Measurements from ENCODE around the gene COQ9. TPM values are rescaled to one million over a fixed set of nuclear protein-coding genes. Genes with fewer than 3 reads are reported as not detected.

The COQ9 gene
- total RNA-seq, 2 donors from 2014 or later: 34.5 to 38.2 TPM

DNA sequence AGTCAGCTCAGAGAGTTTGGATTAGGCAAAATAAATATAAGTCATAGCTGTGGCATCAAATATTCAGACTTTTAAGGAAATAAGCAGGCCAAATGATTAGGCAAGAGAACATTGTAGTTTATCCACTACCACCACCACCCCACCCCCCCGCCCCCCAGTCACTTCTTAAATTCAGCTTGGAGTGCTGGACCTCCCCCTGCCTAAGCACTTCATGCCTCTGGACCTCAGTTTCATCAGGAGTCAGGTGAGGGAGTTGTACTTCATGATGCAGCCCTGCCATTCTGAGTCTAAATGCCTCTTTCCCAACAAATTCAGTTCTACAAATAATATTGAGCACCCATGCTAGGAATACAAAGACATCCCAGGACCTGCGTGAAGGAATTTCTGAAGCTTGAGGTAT lies 17.2 kb downstream of the COQ9 start:
- TF ChIP-seq, protein P1, sequence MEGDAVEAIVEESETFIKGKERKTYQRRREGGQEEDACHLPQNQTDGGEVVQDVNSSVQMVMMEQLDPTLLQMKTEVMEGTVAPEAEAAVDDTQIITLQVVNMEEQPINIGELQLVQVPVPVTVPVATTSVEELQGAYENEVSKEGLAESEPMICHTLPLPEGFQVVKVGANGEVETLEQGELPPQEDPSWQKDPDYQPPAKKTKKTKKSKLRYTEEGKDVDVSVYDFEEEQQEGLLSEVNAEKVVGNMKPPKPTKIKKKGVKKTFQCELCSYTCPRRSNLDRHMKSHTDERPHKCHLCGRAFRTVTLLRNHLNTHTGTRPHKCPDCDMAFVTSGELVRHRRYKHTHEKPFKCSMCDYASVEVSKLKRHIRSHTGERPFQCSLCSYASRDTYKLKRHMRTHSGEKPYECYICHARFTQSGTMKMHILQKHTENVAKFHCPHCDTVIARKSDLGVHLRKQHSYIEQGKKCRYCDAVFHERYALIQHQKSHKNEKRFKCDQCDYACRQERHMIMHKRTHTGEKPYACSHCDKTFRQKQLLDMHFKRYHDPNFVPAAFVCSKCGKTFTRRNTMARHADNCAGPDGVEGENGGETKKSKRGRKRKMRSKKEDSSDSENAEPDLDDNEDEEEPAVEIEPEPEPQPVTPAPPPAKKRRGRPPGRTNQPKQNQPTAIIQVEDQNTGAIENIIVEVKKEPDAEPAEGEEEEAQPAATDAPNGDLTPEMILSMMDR (conservative IDR thresholded peaks at IDR 0.05): no peak
- DNase-seq: no peak
- no peak overlapping the region for H3K9ac ChIP-seq (ENCODE audit: extremely low read depth, low read length, poor library complexity, severe bottlenecking)
- no peak overlapping the region for H3K27ac Mint-ChIP-seq
- peaks cover 61% of the 10 kb centered on the region for H3K36me3 ChIP-seq (ENCODE audit: control insufficient read depth, insufficient read depth, low read length)
- H3K27ac ChIP-seq (ENCODE audit: low read depth, low read length): no peak overlapping the region
- no peaks in the 10 kb centered on the region for H3K4me1 Mint-ChIP-seq
- no peaks in the 10 kb centered on the region for H3K9me3 Mint-ChIP-seq
- H3K4me3 Mint-ChIP-seq: no peak overlapping the region
- no peak overlapping the region for H3K4me3 ChIP-seq (ENCODE audit: low read length)
- WGBS, 2 experiments (ENCODE audit: insufficient coverage in 1 of 2, insufficient read length in 1 of 2): 100% methylated on average over 1 of the region's 2 CpGs; no CpG with 5 or more reads in 1 of the 2 experiments
- no peaks in the 10 kb centered on the region for H3K27me3 ChIP-seq (ENCODE audit: control insufficient read depth, insufficient read depth, low read length, poor library complexity, severe bottlenecking)
- H3K9me3 ChIP-seq (ENCODE audit: control insufficient read depth, low read length): no peaks in the 10 kb centered on the region
- H3K36me3 Mint-ChIP-seq (ENCODE audit: low read depth): peaks cover 72% of the 10 kb centered on the region
- H3K27me3 Mint-ChIP-seq (ENCODE audit: insufficient read depth): no peaks in the 10 kb centered on the region
- no peaks in the 10 kb centered on the region for H3K4me1 ChIP-seq (ENCODE audit: control insufficient read depth, insufficient read depth, low read length)

DNA sequence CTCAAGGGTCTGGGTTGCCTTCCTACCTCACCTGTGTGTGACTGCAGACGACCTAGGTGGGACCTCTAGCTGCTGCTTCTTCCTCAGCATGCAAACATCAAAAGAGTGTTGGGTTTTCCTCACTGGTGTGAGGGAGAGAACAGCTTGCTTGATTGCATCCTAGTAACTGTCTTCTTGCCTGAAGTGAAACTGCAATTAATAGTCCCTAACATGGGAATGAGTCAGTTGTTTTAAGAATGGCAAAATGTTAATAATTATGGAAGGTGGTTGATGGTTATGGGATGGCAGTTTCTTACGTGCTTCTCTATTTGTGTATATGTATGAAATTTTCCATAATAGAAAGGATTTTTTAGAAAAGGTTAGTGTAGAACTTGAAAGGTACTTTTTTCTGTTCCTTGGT lies 21.1 kb downstream of the COQ9 start:
- H3K27ac ChIP-seq (ENCODE audit: low read depth, low read length): no peak overlapping the region
- H3K36me3 ChIP-seq (ENCODE audit: control insufficient read depth, insufficient read depth, low read length): peaks cover 81% of the 10 kb centered on the region
- no peak for DNase-seq
- no peaks in the 10 kb centered on the region for H3K9me3 ChIP-seq (ENCODE audit: control insufficient read depth, low read length)
- TF ChIP-seq, protein P1 (conservative IDR thresholded peaks at IDR 0.05): no peak
- H3K27me3 Mint-ChIP-seq (ENCODE audit: insufficient read depth): no peaks in the 10 kb centered on the region
- H3K4me1 ChIP-seq (ENCODE audit: control insufficient read depth, insufficient read depth, low read length): peaks cover 13% of the 10 kb centered on the region
- H3K27ac Mint-ChIP-seq: no peak overlapping the region
- WGBS, 2 experiments (ENCODE audit: insufficient coverage in 1 of 2, insufficient read length in 1 of 2): 98 to 100% methylated on average over 2 of the region's 2 CpGs
- H3K4me1 Mint-ChIP-seq: peaks cover 24% of the 10 kb centered on the region
- H3K4me3 Mint-ChIP-seq: no peak overlapping the region
- no peaks in the 10 kb centered on the region for H3K9me3 Mint-ChIP-seq
- no peaks in the 10 kb centered on the region for H3K27me3 ChIP-seq (ENCODE audit: control insufficient read depth, insufficient read depth, low read length, poor library complexity, severe bottlenecking)
- peaks cover 73% of the 10 kb centered on the region for H3K36me3 Mint-ChIP-seq (ENCODE audit: low read depth)
- H3K9ac ChIP-seq (ENCODE audit: extremely low read depth, low read length, poor library complexity, severe bottlenecking): no peak overlapping the region
- no peak overlapping the region for H3K4me3 ChIP-seq (ENCODE audit: low read length)

DNA sequence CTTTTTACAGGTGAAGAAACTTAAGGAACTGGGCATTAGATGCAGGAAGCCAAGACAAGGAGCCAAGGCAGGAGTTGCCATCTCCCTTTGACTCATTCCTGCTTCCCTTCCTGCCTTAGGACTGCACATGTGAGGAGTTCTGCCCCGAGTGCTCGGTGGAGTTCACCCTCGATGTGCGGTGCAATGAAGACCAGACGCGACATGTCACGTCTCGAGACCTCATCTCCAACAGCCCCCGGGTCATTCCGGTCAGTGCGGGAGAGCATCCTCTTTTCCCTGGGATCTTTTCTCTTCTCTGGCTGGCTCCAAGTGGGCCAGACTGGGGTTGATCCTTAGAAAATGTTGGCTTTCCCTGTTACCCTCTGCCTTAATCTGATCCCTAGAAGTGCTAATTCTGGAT lies 21.8 kb downstream of the COQ9 start:
- no peak overlapping the region for H3K27ac ChIP-seq (ENCODE audit: low read depth, low read length)
- no peak overlapping the region for H3K4me3 ChIP-seq (ENCODE audit: low read length)
- peaks cover 66% of the 10 kb centered on the region for H3K36me3 Mint-ChIP-seq (ENCODE audit: low read depth)
- no peaks in the 10 kb centered on the region for H3K9me3 ChIP-seq (ENCODE audit: control insufficient read depth, low read length)
- TF ChIP-seq, protein P1 (conservative IDR thresholded peaks at IDR 0.05): no peak
- no peaks in the 10 kb centered on the region for H3K27me3 Mint-ChIP-seq (ENCODE audit: insufficient read depth)
- peaks cover 13% of the 10 kb centered on the region for H3K4me1 ChIP-seq (ENCODE audit: control insufficient read depth, insufficient read depth, low read length)
- 94 to 96% methylated on average over 11 of the region's 11 CpGs for WGBS, 2 experiments (ENCODE audit: insufficient coverage in 1 of 2, insufficient read length in 1 of 2)
- no peaks in the 10 kb centered on the region for H3K9me3 Mint-ChIP-seq
- DNase-seq: no peak
- H3K4me1 Mint-ChIP-seq: peaks cover 24% of the 10 kb centered on the region
- H3K4me3 Mint-ChIP-seq: no peak overlapping the region
- peaks cover 79% of the 10 kb centered on the region for H3K36me3 ChIP-seq (ENCODE audit: control insufficient read depth, insufficient read depth, low read length)
- H3K9ac ChIP-seq (ENCODE audit: extremely low read depth, low read length, poor library complexity, severe bottlenecking): no peak overlapping the region
- no peaks in the 10 kb centered on the region for H3K27me3 ChIP-seq (ENCODE audit: control insufficient read depth, insufficient read depth, low read length, poor library complexity, severe bottlenecking)
- no peak overlapping the region for H3K27ac Mint-ChIP-seq
